Activated CD4-positive, alpha-beta memory T cell treated with anti-CD3 and anti-CD28 coated beads for 36 hours (primary cell): ENCODE measurements around the gene LMNB1. TPM values are rescaled to one million over a fixed set of nuclear protein-coding genes. Genes with fewer than 3 reads are reported as not detected.
"Not testable (repeated sequence)": the region's sequence is repeated elsewhere in the genome, so short reads cannot be mapped to it uniquely, and the experiment has no call there.

Experiments
- CTCF ChIA-PET: fragments of 350-600 bp; sonication (Branson Sonifier 250); formaldehyde crosslinking; loops from one replicate; lab custom pipeline; 2021; ENCODE audit warnings: antibody characterized with exemption, inconsistent platforms; lab: Charles Lee
- POLR2A ChIA-PET: fragments of 350-600 bp; sonication (Branson Sonifier 250); formaldehyde crosslinking; loops from one replicate; lab custom pipeline; 2021; ENCODE audit warnings: antibody characterized with exemption; lab: Charles Lee
- DNase-seq: peaks from one replicate; pipeline ENCODE4 v3.0.0-alpha.2; 2020
- H3K27ac Mint-ChIP-seq: one replicate; pipeline ENCODE4 v1.8.0; 2021; ENCODE audit warnings: mixed read lengths
- H3K27me3 Mint-ChIP-seq: one replicate; pipeline ENCODE4 v1.8.0; 2021; ENCODE audit warnings: mixed read lengths
- H3K36me3 Mint-ChIP-seq: one replicate; pipeline ENCODE4 v1.8.0; 2021; ENCODE audit warnings: mixed read lengths
- H3K4me1 Mint-ChIP-seq: one replicate; pipeline ENCODE4 v1.8.0; 2021; ENCODE audit warnings: low read depth, mixed read lengths
- H3K4me3 Mint-ChIP-seq: one replicate; pipeline ENCODE4 v1.8.0; 2021; ENCODE audit warnings: mild to moderate bottlenecking, mixed read lengths
- H3K9me3 Mint-ChIP-seq: one replicate; pipeline ENCODE4 v1.8.0; 2021; ENCODE audit warnings: mixed read lengths
- intact Hi-C: fragments of 100-400 bp; cut with micrococcal nuclease; formaldehyde crosslinking; loops from one replicate; pipeline ENCODE4 v1.15.1; 2023
- total RNA-seq, 2 experiments: library from RNA; stranded (reverse); gene quantifications; one replicate each; pipeline ENCODE4 v1.2.3, GENCODE V29; 2021

LMNB1 gene
- total RNA-seq, 2 experiments from 2014 or later, result 212 to 215 TPM

GRCh38 chr5:126753227-126753626 lies 23.7 kb upstream of the LMNB1 start:
- intact Hi-C loops, result no loop called here
- POLR2A ChIA-PET, result interaction anchor here (0.7 kb wide), 1 partner anchor 24 kb away, joined by 4 read pairs; no protein-coding TSS in a partner anchor
- CTCF ChIA-PET, result interaction anchor here (0.6 to 0.9 kb wide), 3 partner anchors 55 to 836 kb away, joined by 3 read pairs; no protein-coding TSS in a partner anchor
- no peak for DNase-seq
- Mint-ChIP-seq H3K27me3 (no peaks in the 10 kb centered on the region), H3K27ac (no peak overlapping the region), H3K36me3 (no peaks in the 10 kb centered on the region), H3K4me1 (peaks cover 30% of the 10 kb centered on the region), H3K4me3 (no peak overlapping the region), H3K9me3 (no peaks in the 10 kb centered on the region)

GRCh38 chr5:126754609-126755008 lies 22.3 kb upstream of the LMNB1 start:
- Mint-ChIP-seq H3K36me3 (no peaks in the 10 kb centered on the region), H3K4me1 (peaks cover 39% of the 10 kb centered on the region), H3K27ac (no peak overlapping the region), H3K4me3 (no peak overlapping the region), H3K9me3 (no peaks in the 10 kb centered on the region), H3K27me3 (no peaks in the 10 kb centered on the region)
- intact Hi-C loops, result no loop called here
- POLR2A ChIA-PET, result interaction anchor here (0.7 to 1.2 kb wide), 2 partner anchors 20 to 24 kb away, joined by 3 to 4 read pairs; no protein-coding TSS in a partner anchor
- CTCF ChIA-PET, result no interaction called here
- DNase-seq, result no peak

GRCh38 chr5:126755593-126755992 lies 21.3 kb upstream of the LMNB1 start:
- DNase-seq, result no peak
- ChIA-PET POLR2A (interaction anchor here (0.7 to 1.2 kb wide), 2 partner anchors 21 to 23 kb away, joined by 3 to 4 read pairs; no protein-coding TSS in a partner anchor), CTCF (interaction anchor here (1.5 kb wide), 1 partner anchor 23 kb away, joined by 5 read pairs; no protein-coding TSS in a partner anchor)
- Mint-ChIP-seq H3K27me3 (no peaks in the 10 kb centered on the region), H3K27ac (no peak overlapping the region), H3K4me3 (no peak overlapping the region), H3K4me1 (peaks cover 40% of the 10 kb centered on the region), H3K9me3 (no peaks in the 10 kb centered on the region), H3K36me3 (no peaks in the 10 kb centered on the region)
- intact Hi-C loops, result no loop called here

- no peaks in the 10 kb centered on the region for H3K9me3 Mint-ChIP-seq
- H3K27ac Mint-ChIP-seq, result peak overlapping the region; percentile 19
- ChIA-PET POLR2A (interaction anchor here (0.9 to 2.7 kb wide), 2 partner anchors 19 to 22 kb away, joined by 3 to 21 read pairs; partner anchors contain the start of gene LMNB1), CTCF (interaction anchor here (0.6 kb wide), 2 partner anchors 22 to 268 kb away, joined by 3 to 4 read pairs; no protein-coding TSS in a partner anchor)
- H3K4me1 Mint-ChIP-seq, result peaks cover 45% of the 10 kb centered on the region
- intact Hi-C loops, result no loop called here
- peak overlapping the region; percentile 0 for H3K4me3 Mint-ChIP-seq
- no peak for DNase-seq
- no peaks in the 10 kb centered on the region for H3K36me3 Mint-ChIP-seq
- H3K27me3 Mint-ChIP-seq, result no peaks in the 10 kb centered on the region
Measured at GRCh38 chr5:126757713-126758357, 19.1 kb upstream of the LMNB1 start.

GRCh38 chr5:126763371-126763770 lies 13.6 kb upstream of the LMNB1 start:
- Mint-ChIP-seq H3K4me3 (no peak overlapping the region), H3K9me3 (no peaks in the 10 kb centered on the region), H3K27ac (peak overlapping the region; percentile 28), H3K4me1 (peaks cover 39% of the 10 kb centered on the region), H3K36me3 (no peaks in the 10 kb centered on the region), H3K27me3 (no peaks in the 10 kb centered on the region)
- intact Hi-C loops, result loop anchor here (2.0 to 5.0 kb wide), 3 partner anchors 33 to 316 kb away; partner anchors contain the start of gene C5orf63
- CTCF ChIA-PET, result interaction anchor here (1.7 to 3.0 kb wide), 2 partner anchors 15 to 48 kb away, joined by 4 to 15 read pairs; no protein-coding TSS in a partner anchor
- DNase-seq, result peak; percentile 39
- POLR2A ChIA-PET, result interaction anchor here (0.5 to 3.0 kb wide), 2 partner anchors 11 to 14 kb away, joined by 3 to 30 read pairs; partner anchors contain the start of gene LMNB1

- H3K4me3 Mint-ChIP-seq, result no peak overlapping the region
- intact Hi-C loops, result no loop called here
- POLR2A ChIA-PET, result no interaction called here
Measured at GRCh38 chr5:126769703-126770102, 7.2 kb upstream of the LMNB1 start.

GRCh38 chr5:126773536-126773935 lies 3.4 kb upstream of the LMNB1 start:
- POLR2A ChIA-PET, result interaction anchor here (0.6 kb wide), 1 partner anchor 22 kb away, joined by 3 read pairs; no protein-coding TSS in a partner anchor
- H3K9me3 Mint-ChIP-seq, H3K4me3 Mint-ChIP-seq, intact Hi-C loops, H3K4me1 Mint-ChIP-seq, H3K27ac Mint-ChIP-seq, DNase-seq, H3K27me3 Mint-ChIP-seq: not testable (repeated sequence)
- CTCF ChIA-PET, result interaction anchor here (1.0 kb wide), 1 partner anchor 98 kb away, joined by 3 read pairs; no protein-coding TSS in a partner anchor
- peaks cover 15% of the 10 kb centered on the region for H3K36me3 Mint-ChIP-seq

More at GRCh38 chr5:126769703-126770102, 7.2 kb upstream of the LMNB1 start:
- Mint-ChIP-seq H3K27me3 (no peaks in the 10 kb centered on the region), H3K27ac (no peak overlapping the region), H3K36me3 (no peaks in the 10 kb centered on the region), H3K9me3 (no peaks in the 10 kb centered on the region), H3K4me1 (no peaks in the 10 kb centered on the region)
- DNase-seq, result no peak
- CTCF ChIA-PET, result no interaction called here

- H3K27me3 Mint-ChIP-seq, POLR2A ChIA-PET, intact Hi-C loops, H3K9me3 Mint-ChIP-seq, H3K4me3 Mint-ChIP-seq, DNase-seq, H3K27ac Mint-ChIP-seq, H3K4me1 Mint-ChIP-seq: not testable (repeated sequence)
- peaks cover 26% of the 10 kb centered on the region for H3K36me3 Mint-ChIP-seq
- CTCF ChIA-PET, result interaction anchor here (0.7 to 1.9 kb wide), 2 partner anchors 40 to 99 kb away, joined by 3 to 9 read pairs; no protein-coding TSS in a partner anchor
Measured at GRCh38 chr5:126774595-126774994, 2.3 kb upstream of the LMNB1 start.

GRCh38 chr5:126777257-126777974 lies 480 bp downstream of the LMNB1 start:
- peak; percentile 70 for DNase-seq
- H3K4me1 Mint-ChIP-seq, result peaks cover 18% of the 10 kb centered on the region
- peaks cover 37% of the 10 kb centered on the region for H3K36me3 Mint-ChIP-seq
- POLR2A ChIA-PET, result interaction anchor here (0.7 to 5.8 kb wide), 30 partner anchors 11 to 740 kb away, joined by 3 to 70 read pairs (median 6); partner anchors contain the start of genes C5orf63, MARCHF3, PHAX and PRRC1
- CTCF ChIA-PET, result interaction anchor here (0.5 to 5.9 kb wide), 20 partner anchors 9 to 296 kb away, joined by 3 to 213 read pairs (median 5); partner anchors contain the start of genes C5orf63 and PHAX
- intact Hi-C loops, result loop anchor here (1.0 kb wide), 1 partner anchor 176 kb away; no protein-coding TSS in a partner anchor
- H3K9me3 Mint-ChIP-seq, result no peaks in the 10 kb centered on the region
- no peaks in the 10 kb centered on the region for H3K27me3 Mint-ChIP-seq
- peak overlapping the region; percentile 99 for H3K27ac Mint-ChIP-seq
- H3K4me3 Mint-ChIP-seq, result peak overlapping the region; percentile 97

- POLR2A ChIA-PET, result interaction anchor here (0.6 to 5.8 kb wide), 37 partner anchors 11 to 739 kb away, joined by 3 to 70 read pairs (median 4); partner anchors contain the start of genes C5orf63, MARCHF3, PHAX and PRRC1
- Mint-ChIP-seq H3K4me3 (peak overlapping the region; percentile 97), H3K27me3 (no peaks in the 10 kb centered on the region), H3K9me3 (no peaks in the 10 kb centered on the region), H3K36me3 (peaks cover 37% of the 10 kb centered on the region), H3K27ac (peak overlapping the region; percentile 99), H3K4me1 (peaks cover 18% of the 10 kb centered on the region)
- peak; percentile 98 for DNase-seq
- CTCF ChIA-PET, result interaction anchor here (0.5 to 5.9 kb wide), 20 partner anchors 8 to 254 kb away, joined by 3 to 213 read pairs (median 5); partner anchors contain the start of gene PHAX
- intact Hi-C loops, result loop anchor here (1.0 to 2.0 kb wide), 6 partner anchors 30 to 1307 kb away; partner anchors contain the start of genes MARCHF3 and PRRC1
Measured at GRCh38 chr5:126777975-126778674, 1.2 kb downstream of the LMNB1 start.
